ENCODE measurements around the gene NCAM2.

Gene NCAM2

DNA sequence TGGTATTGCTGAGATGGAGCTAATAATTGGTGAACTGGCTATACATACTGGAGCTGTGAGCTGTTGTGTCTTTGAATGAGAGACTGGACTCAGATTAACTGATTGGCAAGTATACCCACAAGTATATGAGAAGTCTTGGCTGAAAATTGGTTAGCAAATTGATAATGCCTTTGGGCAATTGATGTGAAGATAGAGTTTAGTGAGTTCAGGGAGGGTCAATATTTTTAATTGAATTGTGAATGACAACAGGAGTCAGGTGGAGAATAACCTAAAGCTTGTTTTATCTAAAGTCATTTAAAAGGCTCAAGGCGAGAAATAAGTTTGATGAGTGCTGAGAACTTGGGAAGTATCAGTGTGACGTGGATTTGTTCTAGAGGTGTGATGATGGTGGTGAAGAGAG, 27.5 kb downstream of the NCAM2 start:
- no peak for DNase-seq (ENCODE audit: low read depth)
- TF ChIP-seq, protein P1, sequence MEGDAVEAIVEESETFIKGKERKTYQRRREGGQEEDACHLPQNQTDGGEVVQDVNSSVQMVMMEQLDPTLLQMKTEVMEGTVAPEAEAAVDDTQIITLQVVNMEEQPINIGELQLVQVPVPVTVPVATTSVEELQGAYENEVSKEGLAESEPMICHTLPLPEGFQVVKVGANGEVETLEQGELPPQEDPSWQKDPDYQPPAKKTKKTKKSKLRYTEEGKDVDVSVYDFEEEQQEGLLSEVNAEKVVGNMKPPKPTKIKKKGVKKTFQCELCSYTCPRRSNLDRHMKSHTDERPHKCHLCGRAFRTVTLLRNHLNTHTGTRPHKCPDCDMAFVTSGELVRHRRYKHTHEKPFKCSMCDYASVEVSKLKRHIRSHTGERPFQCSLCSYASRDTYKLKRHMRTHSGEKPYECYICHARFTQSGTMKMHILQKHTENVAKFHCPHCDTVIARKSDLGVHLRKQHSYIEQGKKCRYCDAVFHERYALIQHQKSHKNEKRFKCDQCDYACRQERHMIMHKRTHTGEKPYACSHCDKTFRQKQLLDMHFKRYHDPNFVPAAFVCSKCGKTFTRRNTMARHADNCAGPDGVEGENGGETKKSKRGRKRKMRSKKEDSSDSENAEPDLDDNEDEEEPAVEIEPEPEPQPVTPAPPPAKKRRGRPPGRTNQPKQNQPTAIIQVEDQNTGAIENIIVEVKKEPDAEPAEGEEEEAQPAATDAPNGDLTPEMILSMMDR (conservative IDR thresholded peaks at IDR 0.05; ENCODE audit: low read depth, low read length), result no peak
- no peak overlapping the region for H3K4me3 ChIP-seq (ENCODE audit: low read length)

DNA sequence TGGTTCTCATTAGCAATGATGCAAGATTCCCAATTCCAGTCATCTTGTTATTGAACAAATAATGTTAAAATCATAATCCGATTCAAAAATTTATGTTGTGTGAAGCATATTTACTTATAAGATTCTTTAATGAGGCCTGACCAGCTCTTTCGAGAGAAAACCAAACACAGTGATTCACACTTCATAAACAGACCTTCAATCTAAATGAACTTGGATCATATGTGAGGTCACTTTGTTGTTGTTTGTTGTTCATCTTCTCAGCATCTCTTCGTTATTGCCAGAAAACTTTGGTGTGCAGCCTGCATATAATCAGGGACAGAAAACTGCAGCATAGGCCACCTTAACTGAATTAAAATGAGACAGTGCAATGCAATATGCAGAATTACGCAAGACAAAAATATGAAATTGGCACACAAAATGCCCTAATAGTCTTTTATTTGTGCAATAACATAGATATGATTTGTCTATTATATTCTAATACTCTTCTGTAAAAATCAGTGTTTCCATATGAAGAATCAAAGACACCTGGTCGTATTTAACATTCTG, 30.1 kb downstream of the NCAM2 start:
- DNase-seq (ENCODE audit: low read depth), result no peak
- H3K4me3 ChIP-seq (ENCODE audit: low read length), result no peak overlapping the region
- TF ChIP-seq, protein P1 (conservative IDR thresholded peaks at IDR 0.05; ENCODE audit: low read depth, low read length), result no peak

DNA sequence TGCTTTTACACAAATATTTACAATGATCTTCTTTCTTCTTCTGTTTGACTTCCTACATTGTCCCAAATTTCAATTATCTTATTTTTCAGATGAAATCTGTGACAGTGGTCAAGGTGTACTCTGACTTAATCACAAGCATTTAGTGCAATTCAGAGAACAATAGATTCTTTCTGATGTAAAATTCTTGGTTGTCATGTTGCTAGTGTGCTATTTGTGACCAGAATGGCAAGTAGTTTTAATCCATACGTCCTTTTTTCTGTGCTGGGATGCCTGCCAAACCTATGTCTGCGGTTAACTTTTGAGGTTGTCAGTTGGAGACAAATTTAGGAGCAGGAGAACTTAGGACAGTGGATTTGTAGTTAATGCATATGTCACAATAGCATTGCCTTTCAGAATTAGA, 31.0 kb downstream of the NCAM2 start:
- TF ChIP-seq, protein P1 (conservative IDR thresholded peaks at IDR 0.05; ENCODE audit: low read depth, low read length), result no peak
- no peak overlapping the region for H3K4me3 ChIP-seq (ENCODE audit: low read length)
- DNase-seq (ENCODE audit: low read depth), result peak; percentile 39

DNA sequence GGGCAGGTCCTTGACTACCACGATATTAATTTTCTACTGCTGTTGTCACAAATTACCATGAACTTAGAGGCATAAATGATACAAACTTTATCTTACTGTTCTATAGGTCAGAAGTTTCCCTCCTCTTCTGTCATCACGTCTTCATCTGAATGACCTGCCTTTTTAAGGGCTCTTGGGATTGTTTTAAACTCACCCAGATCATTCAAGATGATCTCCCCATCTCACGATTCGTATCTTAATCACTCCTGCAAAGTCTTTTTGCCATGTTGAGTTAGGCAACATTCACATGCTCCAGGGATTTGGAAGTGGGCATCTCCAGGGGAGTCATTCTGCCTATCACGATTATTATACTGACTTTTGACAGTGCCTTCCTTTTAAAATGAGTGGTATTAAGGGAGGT, 32.1 kb downstream of the NCAM2 start:
- no peak for DNase-seq (ENCODE audit: low read depth)
- TF ChIP-seq, protein P1 (conservative IDR thresholded peaks at IDR 0.05; ENCODE audit: low read depth, low read length), result no peak
- no peak overlapping the region for H3K4me3 ChIP-seq (ENCODE audit: low read length)

DNA sequence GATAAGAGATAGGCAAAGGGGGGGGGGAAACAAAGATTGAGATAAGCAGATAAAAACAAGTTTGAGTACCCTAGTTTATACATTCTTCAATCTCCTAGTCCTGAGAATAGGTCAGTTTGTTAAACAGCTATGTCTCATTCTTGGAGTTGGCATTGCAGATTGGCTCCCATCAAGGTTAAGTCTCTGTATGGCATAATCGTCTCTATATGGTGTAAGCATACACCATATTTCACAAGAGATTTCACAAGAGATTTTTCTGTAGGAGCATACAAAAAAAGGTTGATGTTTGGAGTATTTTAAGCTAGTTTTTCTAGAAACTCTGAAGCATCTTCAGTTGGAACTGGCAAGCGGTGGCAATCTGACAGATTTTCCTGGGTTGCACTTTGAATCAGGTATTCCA, 35.8 kb downstream of the NCAM2 start:
- TF ChIP-seq, protein P1 (conservative IDR thresholded peaks at IDR 0.05; ENCODE audit: low read depth, low read length), result no peak
- no peak for DNase-seq (ENCODE audit: low read depth)
- H3K4me3 ChIP-seq (ENCODE audit: low read length), result no peak overlapping the region

DNA sequence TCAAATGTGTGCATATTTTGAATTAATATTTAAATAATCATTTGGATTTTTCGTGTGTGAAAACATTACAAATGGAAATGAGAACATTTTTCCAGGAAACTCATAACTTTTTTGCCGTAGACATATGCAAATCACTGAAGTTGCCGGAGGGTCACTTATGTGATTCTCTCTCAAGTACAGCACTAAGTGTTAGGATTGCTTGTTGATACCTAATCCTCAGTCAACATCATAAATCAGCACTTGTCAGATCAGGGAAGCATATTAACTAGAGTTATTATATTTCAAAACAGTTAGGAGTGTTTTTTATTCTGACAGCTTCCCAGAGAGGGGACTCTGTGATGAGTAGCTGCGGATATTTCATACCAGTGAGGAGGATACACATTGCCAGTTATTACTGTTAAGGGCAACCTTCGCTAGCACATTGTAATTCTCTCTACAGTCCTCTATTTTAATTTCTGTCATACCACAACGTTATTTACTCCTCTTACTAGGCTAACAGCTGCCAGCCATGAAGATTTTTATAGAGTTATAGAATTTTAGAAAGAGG, 41.5 kb downstream of the NCAM2 start:
- TF ChIP-seq, protein P1 (conservative IDR thresholded peaks at IDR 0.05; ENCODE audit: low read depth, low read length), result no peak
- no peak for DNase-seq (ENCODE audit: low read depth)
- H3K4me3 ChIP-seq (ENCODE audit: low read length), result no peak overlapping the region

DNA sequence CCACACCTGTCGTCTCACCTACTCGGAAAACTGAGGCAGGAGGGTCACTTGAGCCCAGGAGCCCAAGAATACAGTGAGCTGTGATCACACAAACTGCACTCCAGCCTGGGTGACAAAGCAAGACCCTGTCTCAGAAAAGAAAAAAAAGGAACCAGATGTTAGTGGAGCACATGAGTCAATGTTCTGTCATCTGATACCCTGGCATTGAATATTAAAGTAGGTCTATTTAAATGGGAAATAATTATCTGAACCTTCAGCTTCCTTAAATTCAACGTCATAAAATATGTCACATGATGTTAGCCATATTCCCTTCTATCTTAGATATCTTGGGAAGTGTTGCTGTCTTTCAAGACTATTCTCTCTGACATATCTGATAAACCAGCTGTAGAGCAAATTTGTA, 47.3 kb downstream of the NCAM2 start:
- no peak overlapping the region for H3K4me3 ChIP-seq (ENCODE audit: low read length)
- TF ChIP-seq, protein P1 (conservative IDR thresholded peaks at IDR 0.05; ENCODE audit: low read depth, low read length), result no peak
- DNase-seq (ENCODE audit: low read depth), result no peak

All from retinal pigment epithelial cell (primary cell).